Left hindlimb (tissue), 1 donor: ENCODE data around the gene DPYD.

ENCODE experiments used
- DNase-seq: peaks from one replicate; pipeline ENCODE4 v3.0.0-alpha.2; 2018

The DPYD gene

DNA sequence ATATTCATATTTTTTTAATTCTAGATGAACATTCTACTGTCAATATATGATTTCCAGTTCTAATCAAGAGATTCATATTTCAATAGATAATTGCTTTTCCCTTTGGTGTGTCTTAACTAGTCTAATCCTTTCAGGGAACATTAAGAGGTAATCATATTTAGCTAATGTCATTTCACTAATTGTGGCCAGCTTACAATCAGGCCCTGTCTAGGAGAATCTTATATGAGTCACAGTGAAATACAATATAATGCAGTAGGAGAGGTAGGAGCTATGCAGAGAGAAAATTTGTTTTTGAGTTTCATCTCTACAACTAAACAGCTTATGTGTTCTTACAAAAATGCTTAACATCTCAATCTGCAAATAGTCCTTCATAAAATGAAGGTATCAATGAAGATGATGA is 85.9 kb downstream of the DPYD start:
- DNase-seq = no peak

DNA sequence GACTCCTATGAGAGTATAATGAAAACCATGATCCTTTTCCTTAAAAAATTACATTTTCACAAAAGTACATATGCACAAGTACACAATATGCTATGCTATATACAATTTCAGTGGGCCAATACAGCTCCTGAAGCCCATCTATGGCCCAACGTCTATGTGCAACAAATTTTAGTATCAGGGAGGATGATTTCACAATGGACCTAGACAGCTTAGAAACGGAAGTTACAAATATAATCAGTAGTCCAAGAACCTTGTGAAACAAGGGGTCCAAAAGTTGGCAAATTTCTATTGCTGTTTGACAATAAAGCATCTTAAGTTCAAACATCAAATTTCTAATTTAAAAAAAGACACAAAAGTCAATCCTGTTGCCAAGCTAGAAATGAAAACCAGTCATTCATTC is 87.0 kb downstream of the DPYD start:
- no peak for DNase-seq

DNA sequence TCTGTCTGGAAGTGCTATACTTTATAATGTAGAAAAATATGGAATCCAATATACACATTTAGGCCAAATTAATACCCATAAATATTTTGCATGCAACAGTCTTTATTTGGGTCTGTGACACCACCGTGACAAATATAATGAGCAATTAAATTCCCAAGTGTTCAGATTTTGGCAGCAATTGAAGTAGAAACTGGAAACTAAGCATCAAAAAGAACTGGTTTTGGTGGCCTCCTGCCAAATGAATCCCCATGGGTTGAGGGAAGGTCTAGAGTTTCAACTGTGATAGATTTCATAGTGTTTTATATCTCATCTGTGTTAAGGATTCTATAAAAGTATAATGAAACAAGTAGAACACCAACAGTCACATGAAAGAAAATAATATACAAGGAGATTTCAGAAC is 88.4 kb downstream of the DPYD start:
- no peak for DNase-seq

DNA sequence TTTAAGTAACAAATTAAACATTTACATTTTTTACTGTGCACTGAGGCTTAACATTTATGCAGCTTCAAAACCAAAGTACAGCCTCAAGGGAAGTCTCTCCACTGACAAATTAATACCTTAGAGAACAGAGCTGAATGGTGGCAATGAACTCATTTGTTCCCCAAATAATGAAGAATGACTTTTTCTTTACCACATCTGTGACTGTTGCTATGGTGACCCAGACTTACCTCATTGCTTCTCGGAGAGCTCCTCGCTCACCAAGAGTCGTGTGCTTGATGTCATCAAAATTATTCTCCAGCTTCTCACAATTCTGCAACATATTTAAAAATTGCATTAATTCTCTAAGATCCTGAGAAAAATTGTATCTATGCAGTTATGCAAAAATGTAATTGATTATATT is 92.9 kb downstream of the DPYD start:
- DNase-seq = no peak

DNA sequence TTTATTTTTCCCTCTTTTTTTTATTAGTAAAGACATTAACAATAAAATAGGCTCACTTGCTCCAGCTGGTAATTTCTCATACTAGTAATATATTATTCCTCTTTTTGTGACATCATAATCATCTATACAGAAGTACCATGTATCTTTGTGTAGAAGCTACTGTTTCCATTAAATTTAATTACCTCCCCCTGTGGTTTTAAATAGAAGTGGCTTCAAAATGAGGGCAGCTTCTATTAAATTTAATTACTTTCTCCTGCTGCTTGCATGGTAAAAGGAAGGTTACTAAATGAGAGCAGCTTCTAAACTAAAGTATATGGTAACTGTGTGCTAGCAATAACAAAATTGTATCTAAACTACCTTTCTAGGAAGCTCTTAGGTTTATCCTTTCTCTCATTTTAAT is 94.0 kb downstream of the DPYD start:
- DNase-seq = no peak

DNA sequence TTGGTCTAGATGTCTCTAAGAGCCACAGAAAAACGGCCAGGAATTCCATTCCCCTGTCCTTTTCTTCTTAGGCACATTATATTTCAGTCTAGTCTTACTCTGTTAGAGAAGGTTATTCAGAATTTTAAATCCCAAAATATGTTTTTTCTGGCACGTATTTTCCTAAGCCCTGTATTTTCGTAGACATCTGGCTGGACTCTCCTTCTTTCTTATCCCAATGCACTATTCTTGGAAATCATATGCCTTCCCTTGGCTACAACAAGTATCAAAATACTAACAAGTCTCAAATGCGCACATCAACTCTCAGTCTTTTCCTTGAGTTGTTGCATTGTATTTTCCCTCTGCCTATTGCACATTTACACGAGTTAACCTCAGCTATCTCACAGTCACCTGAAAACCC is 96.2 kb downstream of the DPYD start:
- DNase-seq = no peak

DNA sequence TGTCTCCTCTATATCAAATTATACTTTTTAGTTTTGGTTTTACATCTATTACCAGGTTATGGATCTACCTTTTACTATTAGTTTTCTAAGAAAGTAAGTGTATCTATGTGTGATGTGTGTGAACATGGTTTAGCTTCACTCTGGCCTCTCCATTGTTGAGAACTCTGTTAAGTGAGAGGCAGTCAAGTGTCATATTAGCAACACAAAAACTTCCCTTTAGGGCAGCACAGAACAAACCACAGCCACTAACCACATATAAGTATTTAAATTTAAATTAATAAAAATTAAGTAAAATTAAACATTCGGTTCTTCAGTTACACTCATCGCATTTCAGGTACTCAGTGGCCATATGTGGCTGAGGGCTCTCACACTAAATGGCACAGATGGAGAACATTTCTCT is 96.6 kb downstream of the DPYD start:
- DNase-seq = no peak

DNA sequence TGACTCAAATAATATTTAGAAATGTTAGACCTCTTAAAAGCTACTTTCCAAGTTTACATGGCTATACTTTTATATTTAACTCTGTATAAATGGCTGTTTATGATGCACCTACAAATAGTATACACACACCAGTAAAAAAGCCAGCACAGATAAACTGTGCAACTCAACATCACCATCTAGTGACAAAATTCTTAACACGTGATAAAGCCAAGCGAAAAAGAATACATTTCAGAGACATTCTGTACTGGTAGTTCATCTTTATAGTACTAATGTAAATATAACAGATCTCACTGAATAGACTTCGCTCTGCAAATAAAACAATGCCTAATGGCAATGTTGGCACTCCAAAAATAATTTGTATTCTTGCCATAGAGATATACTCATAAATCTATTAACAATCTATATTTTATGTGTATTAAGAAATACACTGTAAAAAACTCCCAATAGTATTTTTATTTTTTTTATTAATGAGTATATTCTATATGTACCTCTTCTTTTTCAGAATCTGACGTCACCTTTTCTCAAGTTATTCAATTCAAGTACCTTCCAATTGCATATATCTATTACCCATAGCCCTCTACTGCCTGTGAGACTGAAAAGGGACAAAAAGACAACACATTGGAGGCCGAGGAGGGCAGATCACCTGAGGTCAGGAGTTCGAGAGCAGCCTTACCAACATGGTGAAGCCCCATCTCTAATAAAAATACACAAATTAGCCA is 100.2 kb downstream of the DPYD start:
- DNase-seq = no peak

DNA sequence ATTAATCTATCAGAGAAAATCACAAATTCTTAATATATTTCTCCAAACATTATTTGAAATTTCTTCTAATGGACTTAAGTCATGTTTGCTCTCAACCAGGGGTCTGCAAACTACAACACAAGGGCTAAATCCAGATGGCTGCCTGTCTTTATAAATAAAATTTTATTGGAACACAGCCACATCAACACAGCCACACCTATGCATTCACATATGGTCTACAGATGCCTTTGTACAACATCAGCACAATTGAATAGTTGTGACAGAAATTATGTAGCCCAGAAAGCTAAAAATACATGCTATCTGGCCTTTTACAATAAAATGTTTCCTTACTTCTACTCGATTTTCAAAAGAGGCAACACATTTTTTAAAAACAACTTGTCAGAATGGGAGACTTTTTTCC is 103.9 kb downstream of the DPYD start:
- no peak for DNase-seq

DNA sequence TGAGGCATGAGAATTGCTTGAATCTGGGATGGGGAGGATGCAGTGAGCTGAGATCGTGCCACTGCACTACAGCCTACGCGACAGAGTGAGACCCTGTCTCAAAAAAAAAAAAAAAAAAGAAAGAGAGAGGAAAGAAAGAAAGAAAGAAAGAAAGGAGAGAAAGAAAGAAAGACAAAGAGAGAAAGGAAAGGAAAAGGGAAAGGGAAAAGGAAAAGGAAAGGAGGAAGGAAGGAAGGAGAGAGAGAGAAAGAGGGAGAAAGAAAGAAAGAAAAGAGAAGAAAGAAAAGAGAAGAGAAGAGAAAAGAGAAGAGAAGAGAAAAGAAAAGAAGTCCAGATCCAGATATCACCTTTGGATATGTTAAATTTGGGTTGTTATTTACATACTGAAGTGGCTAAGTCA is 106.0 kb downstream of the DPYD start:
- DNase-seq = no peak

DNA sequence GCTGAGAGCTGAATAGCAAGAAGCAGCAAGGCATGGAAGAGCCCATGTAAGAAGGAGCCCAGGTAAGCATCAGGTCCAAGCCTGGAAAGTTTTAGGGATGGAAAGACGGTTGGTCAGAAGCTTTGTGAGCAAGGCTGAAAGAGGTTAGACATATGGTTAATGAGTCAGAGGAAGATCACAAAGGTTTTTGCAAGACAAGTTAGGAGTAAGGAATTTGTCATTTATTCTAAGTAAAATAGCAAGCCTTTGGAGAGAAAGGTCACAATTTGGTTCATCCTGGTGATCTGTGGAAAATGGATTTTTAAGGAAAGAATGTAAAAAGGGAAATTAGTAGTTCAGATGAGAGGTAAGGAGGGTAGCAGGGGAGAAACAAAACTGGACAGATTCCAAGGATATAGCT is 106.7 kb downstream of the DPYD start:
- DNase-seq = no peak

DNA sequence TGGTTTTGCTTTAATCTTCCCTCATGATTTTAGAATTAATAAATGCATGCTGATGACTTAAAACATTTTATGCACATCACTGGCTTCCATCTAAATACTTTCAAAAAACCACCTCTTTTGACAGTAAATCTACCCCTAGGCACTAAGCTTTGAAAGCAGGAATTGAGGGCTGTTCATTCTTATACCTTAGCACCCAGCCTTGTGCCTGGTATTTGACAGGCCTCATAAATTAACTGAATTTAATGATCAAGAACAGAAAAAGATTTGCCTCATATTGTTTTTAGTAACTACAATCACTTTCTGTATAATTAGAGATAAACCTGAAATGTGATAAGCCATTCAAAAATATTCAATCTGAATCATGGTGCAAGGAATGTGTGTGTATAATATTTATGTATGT is 108.8 kb downstream of the DPYD start:
- DNase-seq = no peak

DNA sequence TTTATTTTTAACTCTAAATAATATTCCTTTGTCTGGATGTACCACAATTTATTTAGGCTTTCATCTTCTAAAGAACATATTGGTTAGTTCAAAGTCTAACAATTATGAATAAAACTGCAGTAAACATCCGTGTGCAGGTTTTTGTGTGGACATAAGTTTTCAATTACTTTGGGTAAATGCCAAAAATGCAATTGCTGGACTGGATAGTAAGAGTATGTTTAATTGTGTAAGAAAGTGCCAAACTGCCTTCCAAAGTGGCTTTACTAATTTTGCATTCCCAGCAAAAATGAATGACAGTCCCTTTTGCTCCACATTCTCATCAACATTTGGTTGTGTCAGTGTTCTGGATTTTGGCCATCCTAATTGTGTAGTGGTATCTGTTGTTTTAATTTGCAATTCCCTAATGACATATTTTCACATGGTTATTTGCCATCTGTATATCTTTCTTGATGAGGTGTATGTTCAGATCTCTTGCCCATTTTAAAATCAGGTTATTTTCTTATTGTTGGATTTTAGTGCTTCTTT is 113.8 kb downstream of the DPYD start:
- DNase-seq = no peak

DNA sequence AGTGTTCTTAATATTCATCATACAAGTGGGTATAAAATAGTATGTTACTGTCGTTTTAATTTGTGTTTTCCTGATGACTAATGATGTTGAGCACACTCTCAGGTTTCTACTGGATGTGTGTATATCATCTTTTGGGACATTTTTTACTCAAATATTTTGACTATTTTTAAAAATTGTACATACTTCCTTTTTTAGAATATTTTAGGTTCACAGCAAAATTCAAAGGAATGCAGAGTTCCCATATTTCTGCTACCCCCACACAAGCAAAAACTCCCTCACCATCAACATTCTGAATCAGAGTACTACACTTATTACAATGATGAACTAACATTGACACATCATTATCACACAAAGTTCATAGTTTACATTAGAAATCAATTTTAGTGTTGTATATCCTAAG is 114.5 kb downstream of the DPYD start:
- no peak for DNase-seq

DNA sequence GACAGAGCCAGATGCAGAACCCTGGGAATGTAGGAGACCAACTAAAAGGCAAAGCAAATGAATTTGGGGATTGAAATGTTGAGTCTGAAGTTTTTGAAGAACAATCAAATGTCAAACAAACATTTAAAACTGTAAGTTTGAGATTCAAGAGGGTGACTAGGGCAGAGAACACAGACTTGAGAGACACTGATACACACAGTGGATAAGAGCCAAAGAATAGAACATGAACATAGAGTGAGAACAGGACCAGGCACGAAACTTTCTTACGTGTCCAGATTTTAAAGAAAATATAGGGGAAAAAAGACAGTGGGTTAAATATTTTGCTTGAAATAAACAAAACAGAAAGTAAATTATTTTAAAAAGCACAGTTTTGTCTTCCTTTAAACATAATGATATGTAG is 115.7 kb downstream of the DPYD start:
- no peak for DNase-seq

DNA sequence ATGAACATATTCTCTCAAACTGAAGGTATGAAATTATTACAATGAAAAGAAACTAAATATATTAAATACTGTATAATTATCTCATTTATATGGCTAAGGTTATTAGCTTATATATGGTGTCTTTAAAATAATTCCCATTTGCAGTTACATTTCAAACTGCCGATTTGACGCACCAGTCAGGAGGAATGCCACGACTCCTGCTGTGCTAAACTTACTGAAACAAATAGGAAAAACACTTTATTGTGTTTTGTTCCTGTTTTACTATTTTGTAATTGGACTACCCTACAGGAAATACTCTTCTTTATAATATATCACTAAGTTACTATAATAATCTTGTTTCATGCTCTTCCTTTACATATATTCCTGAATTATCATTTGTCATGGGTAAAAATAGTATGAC is 117.8 kb downstream of the DPYD start:
- no peak for DNase-seq

DNA sequence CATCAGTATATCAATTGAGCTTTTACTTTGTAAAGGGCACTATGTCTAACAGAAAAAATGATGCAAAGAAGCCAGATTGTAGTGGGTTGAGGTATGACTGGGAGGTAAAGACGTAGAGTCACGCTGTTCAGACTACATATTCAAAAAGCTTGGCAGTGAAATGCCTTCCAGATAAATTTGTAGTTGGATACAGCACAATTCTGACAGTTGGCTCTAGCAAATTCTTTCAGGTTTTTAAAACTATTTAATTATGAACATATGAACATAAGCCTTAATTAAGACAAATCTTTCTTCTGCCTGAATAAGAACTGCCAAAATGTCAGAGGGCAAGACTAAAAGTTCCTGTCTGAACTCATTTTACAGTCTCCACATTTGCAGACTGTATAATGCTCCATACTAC is 118.8 kb downstream of the DPYD start:
- DNase-seq = no peak

DNA sequence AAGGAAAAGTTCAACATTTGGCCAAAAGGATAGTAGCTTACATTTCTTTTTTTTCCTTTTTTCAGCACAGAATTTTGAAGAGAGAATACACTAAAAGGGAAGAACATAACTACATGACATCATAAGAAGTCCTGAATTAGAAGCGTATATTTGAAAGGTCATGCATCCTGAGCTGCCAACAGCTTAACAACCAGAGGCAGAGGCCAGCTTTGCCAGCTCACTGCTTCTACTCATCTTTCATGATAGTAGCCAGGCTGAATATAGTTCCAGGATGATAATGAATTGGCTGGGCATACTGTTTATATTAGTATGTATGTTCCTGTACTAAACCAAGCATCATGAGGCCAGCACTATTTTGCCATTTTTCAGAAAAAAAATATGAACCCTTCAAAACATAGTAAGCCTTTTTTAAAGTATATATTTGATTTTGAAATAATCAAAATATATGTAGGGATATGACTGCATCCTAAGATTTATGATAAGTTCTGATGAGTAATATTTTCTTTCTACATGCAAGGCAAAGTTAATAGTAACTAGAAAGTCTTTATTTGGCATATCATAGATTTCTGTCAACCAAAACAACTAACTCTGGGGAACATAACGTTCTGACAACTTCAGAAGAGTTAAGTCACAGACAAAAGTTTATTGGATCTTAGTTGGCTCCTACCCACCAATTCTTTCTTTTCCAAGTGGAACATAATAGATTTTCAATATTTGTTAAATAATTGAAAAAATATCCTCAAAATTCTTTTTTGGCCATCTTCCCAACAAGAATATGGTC is 123.2 kb downstream of the DPYD start:
- DNase-seq = no peak

DNA sequence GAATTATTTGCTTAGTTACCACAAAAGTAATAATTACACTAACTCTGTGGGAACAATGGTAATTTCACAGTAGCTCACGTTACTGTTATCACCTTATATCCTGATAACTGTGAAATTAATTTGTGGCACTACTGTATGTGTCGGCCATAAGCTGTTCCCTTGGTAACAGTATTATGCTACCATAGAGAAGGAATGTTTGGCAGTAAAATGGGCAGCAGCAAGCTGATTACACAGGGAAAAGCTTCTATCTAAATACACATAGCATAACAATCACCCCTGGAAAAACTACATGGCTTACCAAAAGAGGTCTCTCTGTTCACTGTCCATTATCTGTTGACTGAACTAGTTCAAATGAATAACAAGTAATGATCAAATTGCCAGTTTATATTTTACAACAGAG is 124.1 kb downstream of the DPYD start:
- no peak for DNase-seq

DNA sequence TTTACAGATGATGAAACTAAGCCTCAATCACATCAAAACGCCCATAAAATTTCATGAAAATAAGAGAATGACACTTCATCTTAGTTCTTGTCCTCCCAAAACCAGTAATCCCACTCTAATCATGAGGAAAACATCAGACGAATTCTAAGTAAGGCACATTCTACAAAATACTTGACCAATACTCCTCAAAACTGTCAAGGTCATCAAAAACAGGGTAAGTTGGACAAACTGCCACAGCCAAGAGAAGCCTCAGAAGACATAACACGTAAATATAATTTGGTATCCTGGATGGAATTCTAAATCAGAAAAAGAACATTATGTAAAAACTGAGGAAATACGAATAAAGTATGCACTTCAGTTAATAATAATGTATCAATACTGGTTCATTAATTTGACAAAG is 128.2 kb downstream of the DPYD start:
- no peak for DNase-seq

DNA sequence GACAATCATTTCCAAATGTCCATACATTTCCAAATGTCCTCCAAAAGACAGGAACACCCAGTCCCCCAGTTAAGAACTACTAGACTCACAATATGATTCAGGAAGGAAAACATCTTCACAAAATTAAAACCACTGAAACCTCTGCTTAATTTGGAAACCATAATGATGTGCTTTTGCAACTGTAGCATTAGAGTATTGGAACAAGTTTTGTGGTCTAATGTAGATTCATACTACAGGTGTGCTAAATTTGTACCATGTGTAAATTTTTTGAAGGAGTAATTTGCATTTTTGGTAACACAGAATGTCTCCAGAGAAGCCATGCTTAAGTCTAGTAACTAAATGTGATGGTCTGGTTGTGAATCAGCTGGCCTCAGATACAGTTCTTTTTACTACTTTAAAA is 129.6 kb downstream of the DPYD start:
- no peak for DNase-seq

DNA sequence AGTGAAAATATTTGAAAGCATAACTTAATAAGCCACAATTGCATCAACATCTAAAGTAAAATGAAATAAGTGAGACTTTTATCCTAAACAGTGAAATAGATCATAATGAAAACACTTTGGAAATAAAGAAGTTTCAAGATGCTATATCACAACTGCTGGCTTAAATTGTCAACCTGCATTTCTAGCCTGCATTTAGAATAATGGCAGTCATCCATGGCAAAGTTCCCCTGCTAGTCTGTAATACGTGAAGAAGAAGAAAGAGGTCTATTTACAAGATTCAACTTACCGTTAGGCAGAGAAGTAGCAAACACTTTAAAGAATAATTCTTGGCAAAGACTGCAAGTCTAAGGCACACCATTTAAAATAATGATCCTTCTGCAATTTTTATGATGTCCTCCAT is 133.6 kb downstream of the DPYD start:
- no peak for DNase-seq

DNA sequence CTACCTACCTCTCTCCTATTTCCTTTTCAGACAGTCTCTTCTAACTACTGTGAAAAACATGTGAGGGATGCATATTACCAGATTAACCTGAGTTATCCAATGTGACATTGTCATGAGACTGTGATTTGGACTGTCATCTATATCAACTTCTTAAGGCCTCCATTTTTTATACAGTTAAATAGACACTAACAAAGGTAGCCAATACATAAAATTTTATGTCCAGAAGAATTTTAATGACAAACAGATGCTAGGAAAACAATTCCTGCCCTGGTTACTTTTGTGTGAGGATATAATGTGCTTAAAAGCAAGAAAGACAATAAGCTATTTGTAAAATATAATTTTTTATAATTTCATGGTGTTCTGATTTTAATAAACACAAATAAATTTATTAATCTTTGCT is 136.2 kb downstream of the DPYD start:
- DNase-seq = no peak

DNA sequence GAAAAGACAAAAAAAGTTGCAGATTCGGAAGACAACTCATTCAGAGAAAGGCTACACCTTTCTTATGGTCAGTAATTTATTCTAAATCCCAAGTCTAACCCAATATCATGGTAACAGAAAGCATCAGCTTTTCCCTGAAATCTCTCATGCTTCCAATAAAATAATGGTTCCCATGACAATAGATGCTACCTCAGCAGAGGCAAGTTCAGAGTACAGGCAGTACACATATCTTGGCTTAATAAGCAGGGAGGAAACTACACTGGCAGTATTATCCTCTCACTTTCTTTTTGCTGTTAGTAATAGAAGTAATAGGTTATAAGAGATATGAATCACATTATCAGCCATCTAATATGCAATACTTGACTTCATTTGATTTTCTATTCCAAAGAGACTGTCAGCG is 137.1 kb downstream of the DPYD start:
- no peak for DNase-seq
